Mononuclear cell (primary cell): Measurements from ENCODE around the gene SHB. TPM values are rescaled to one million over a fixed set of nuclear protein-coding genes. Genes with fewer than 3 reads are reported as not detected.

Experiments
- H3K27me3 ChIP-seq: 2 replicates; pipeline ENCODE4 v1.6.0; 2011; ENCODE audit warnings: low read length, control low read depth; ENCODE audit not compliant: insufficient read depth
- H3K4me1 ChIP-seq: 2 replicates; pipeline ENCODE4 v1.5.1; 2011; ENCODE audit warnings: mild to moderate bottlenecking, low read length, control low read depth; ENCODE audit not compliant: insufficient read depth
- H3K4me3 ChIP-seq: 2 replicates; pipeline ENCODE4 v1.5.1; 2011; ENCODE audit warnings: mild to moderate bottlenecking, low read length, moderate library complexity
- H3K9me3 ChIP-seq: 2 replicates; pipeline ENCODE4 v1.5.1; 2011; ENCODE audit warnings: low read depth, mild to moderate bottlenecking, control low read depth, low read length
- total RNA-seq: library from RNA; depleted of rRNA; stranded (reverse); fragments of >200 nt; gene quantifications from one replicate; pipeline ENCODE4 v1.2.3, GENCODE V29; 2012

SHB gene
- total RNA-seq, 1 donor: 5.2 TPM

GRCh38 chr9:37978983-37979382 lies 90.0 kb downstream of the SHB start:
- Histone ChIP-seq H3K9me3 (no peaks in the 10 kb centered on the region), H3K4me1 (no peaks in the 10 kb centered on the region), H3K27me3 (no peaks in the 10 kb centered on the region), H3K4me3 (no peak overlapping the region)

- Histone ChIP-seq H3K4me3 (no peak overlapping the region), H3K27me3 (no peaks in the 10 kb centered on the region), H3K9me3 (no peaks in the 10 kb centered on the region)
Measured at GRCh38 chr9:37978481-37978864, 90.6 kb downstream of the SHB start.

GRCh38 chr9:37977851-37978480 lies 91.1 kb downstream of the SHB start:
- H3K27me3 ChIP-seq: no peaks in the 10 kb centered on the region

More at GRCh38 chr9:37978481-37978864, 90.6 kb downstream of the SHB start:
- no peaks in the 10 kb centered on the region for H3K4me1 ChIP-seq

GRCh38 chr9:37976714-37977477 lies 92.1 kb downstream of the SHB start:
- Histone ChIP-seq H3K9me3 (no peaks in the 10 kb centered on the region), H3K27me3 (no peaks in the 10 kb centered on the region), H3K4me1 (no peaks in the 10 kb centered on the region), H3K4me3 (no peak overlapping the region)

More at GRCh38 chr9:37977851-37978480, 91.1 kb downstream of the SHB start:
- no peaks in the 10 kb centered on the region for H3K9me3 ChIP-seq
- H3K4me3 ChIP-seq: no peak overlapping the region
- H3K4me1 ChIP-seq: no peaks in the 10 kb centered on the region

GRCh38 chr9:37975639-37976038 lies 93.4 kb downstream of the SHB start:
- no peaks in the 10 kb centered on the region for H3K27me3 ChIP-seq
- no peak overlapping the region for H3K4me3 ChIP-seq
- no peaks in the 10 kb centered on the region for H3K9me3 ChIP-seq
- H3K4me1 ChIP-seq: no peaks in the 10 kb centered on the region

- Histone ChIP-seq H3K9me3 (no peaks in the 10 kb centered on the region), H3K27me3 (no peaks in the 10 kb centered on the region), H3K4me3 (no peak overlapping the region), H3K4me1 (no peaks in the 10 kb centered on the region)
Measured at GRCh38 chr9:37974506-37975173, 94.4 kb downstream of the SHB start.

- no peak overlapping the region for H3K4me3 ChIP-seq
Measured at GRCh38 chr9:37972351-37972848, 96.6 kb downstream of the SHB start.

GRCh38 chr9:37971691-37972090 lies 97.3 kb downstream of the SHB start:
- Histone ChIP-seq H3K4me1 (no peaks in the 10 kb centered on the region), H3K27me3 (no peaks in the 10 kb centered on the region), H3K9me3 (no peaks in the 10 kb centered on the region), H3K4me3 (no peak overlapping the region)

More at GRCh38 chr9:37972351-37972848, 96.6 kb downstream of the SHB start:
- no peaks in the 10 kb centered on the region for H3K27me3 ChIP-seq
- H3K4me1 ChIP-seq: no peaks in the 10 kb centered on the region
- no peaks in the 10 kb centered on the region for H3K9me3 ChIP-seq

- H3K4me1 ChIP-seq: no peaks in the 10 kb centered on the region
- no peaks in the 10 kb centered on the region for H3K27me3 ChIP-seq
- H3K4me3 ChIP-seq: no peak overlapping the region
Measured at GRCh38 chr9:37971108-37971459, 97.9 kb downstream of the SHB start.

GRCh38 chr9:37970301-37971107 lies 98.5 kb downstream of the SHB start:
- no peaks in the 10 kb centered on the region for H3K4me1 ChIP-seq
- H3K9me3 ChIP-seq: no peaks in the 10 kb centered on the region
- no peak overlapping the region for H3K4me3 ChIP-seq
- H3K27me3 ChIP-seq: no peaks in the 10 kb centered on the region

More at GRCh38 chr9:37971108-37971459, 97.9 kb downstream of the SHB start:
- no peaks in the 10 kb centered on the region for H3K9me3 ChIP-seq

GRCh38 chr9:37969558-37970300 lies 99.3 kb downstream of the SHB start:
- no peaks in the 10 kb centered on the region for H3K27me3 ChIP-seq
- H3K4me3 ChIP-seq: no peak overlapping the region
- no peaks in the 10 kb centered on the region for H3K9me3 ChIP-seq
- no peaks in the 10 kb centered on the region for H3K4me1 ChIP-seq

GRCh38 chr9:37969130-37969529 lies 99.9 kb downstream of the SHB start:
- H3K9me3 ChIP-seq: no peaks in the 10 kb centered on the region
- H3K4me3 ChIP-seq: no peak overlapping the region
- H3K4me1 ChIP-seq: no peaks in the 10 kb centered on the region
- H3K27me3 ChIP-seq: no peaks in the 10 kb centered on the region

- no peaks in the 10 kb centered on the region for H3K27me3 ChIP-seq
- H3K9me3 ChIP-seq: no peaks in the 10 kb centered on the region
- H3K4me3 ChIP-seq: no peak overlapping the region
- no peaks in the 10 kb centered on the region for H3K4me1 ChIP-seq
Measured at GRCh38 chr9:37968228-37968701, 100.8 kb downstream of the SHB start.

- Histone ChIP-seq H3K4me1 (no peaks in the 10 kb centered on the region), H3K4me3 (no peak overlapping the region), H3K27me3 (no peaks in the 10 kb centered on the region), H3K9me3 (no peaks in the 10 kb centered on the region)
Measured at GRCh38 chr9:37967761-37968080, 101.3 kb downstream of the SHB start.
